ENCODE measurements around the gene SPINT3.

GRCh38 chr20:45538209-45538799 is 22.9 kb upstream of the SPINT3 start:
- TF ChIP-seq CTCF (IDR thresholded peaks at IDR 0.05) (no peak), POLR2A (IDR thresholded peaks at IDR 0.05) (no peak)
